HG02884 (cell line): Measurements from ENCODE around the gene VASH2.
"Not testable (repeated sequence)": the region's sequence is repeated elsewhere in the genome, so short reads cannot be mapped to it uniquely, and the experiment has no call there.

Experiments used
- ATAC-seq: cut with Tn5 transposase; IDR thresholded peaks from one replicate; pipeline ENCODE4 v1.9.1; 2021; ENCODE audit warnings: mild to moderate bottlenecking, moderate library complexity; ENCODE audit not compliant: unreplicated experiment

Gene VASH2

GRCh38 chr1:213017447-213018273 lies 67.3 kb downstream of the VASH2 start:
- no peak for ATAC-seq

DNA sequence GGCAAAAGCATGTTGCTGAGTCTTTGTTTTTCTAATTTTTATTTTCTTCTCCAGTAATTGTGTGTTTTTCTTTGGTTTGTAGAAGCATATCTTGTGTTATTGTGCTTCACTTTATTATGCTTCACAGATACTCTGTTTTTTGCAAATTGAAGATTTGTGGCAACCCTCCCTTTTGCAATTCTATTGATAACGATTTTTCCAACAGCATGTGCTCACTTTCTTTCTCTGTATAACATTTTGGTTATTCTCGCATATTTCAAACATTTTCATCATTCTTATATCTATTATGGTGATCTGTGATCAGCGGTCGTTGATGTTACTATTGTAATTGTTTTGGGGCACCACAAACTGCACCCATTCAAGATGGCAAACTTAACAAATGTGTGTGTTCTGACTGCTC lies 69.1 kb downstream of the VASH2 start:
- no peak for ATAC-seq

- no peak for ATAC-seq
Measured at GRCh38 chr1:213020016-213020415, 69.7 kb downstream of the VASH2 start.

DNA sequence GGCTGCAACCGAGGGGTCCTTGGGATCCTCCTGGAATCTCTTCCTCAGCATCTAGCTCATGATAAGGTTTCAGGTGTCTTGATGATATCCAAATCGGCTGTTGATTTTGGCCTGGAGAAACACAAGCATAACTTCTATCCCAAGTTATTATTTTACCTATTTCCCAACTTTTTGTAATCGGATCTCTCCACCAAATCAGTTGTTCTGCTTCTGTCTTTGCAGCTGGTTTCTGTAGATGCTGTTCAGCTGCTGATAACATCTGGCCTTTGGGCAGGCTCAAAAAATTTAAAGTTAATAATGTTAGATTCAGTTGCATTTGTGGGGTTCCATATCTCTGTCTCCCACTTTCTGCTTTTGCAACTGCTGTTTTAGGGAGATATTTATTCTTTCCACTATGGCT lies 76.7 kb downstream of the VASH2 start:
- ATAC-seq, result not testable (repeated sequence)

GRCh38 chr1:213032651-213033050 lies 82.3 kb downstream of the VASH2 start:
- ATAC-seq, result no peak

DNA sequence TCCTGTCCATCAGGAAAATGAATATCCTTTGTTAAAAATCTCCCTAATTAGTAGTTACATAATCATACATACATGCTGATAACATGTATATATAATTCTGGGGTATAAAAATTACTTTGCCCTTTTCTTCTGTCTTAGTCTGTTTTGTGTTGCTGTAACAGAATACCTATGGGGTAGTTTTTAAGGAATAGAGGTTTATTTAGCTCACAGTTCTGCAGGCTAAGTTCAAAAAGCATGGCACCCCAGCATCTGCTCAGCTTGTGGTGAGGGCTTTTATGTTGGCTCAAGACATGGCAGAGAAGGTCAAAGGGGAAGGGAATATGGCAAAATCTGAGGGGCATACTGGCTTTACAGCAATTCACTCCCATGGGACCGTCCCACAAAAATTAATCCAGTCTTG lies 84.4 kb downstream of the VASH2 start:
- ATAC-seq, result no peak

DNA sequence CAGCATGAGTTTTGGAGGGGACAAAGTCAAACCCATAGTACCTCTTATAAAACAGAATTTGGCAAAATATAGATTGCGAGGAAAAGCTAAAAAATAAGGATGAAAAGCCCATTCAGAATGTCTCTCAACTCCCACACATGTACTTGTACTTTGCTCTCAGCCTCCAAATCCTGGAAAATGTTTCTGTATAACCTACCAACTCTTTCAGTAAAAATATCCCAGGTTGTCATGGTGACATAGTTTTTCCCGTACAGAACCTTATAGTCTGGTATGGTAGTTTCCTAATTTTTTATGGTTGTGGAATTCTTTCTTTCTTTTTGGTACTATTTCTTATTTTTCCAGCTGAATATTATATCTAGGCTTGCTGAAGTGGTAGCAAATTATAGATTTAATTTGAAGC lies 85.2 kb downstream of the VASH2 start:
- ATAC-seq, result no peak
